GM23338 (cell line): ENCODE data around the gene LCP1. TPM values are rescaled to one million over a fixed set of nuclear protein-coding genes. Genes with fewer than 3 reads are reported as not detected.

Experiments used
- ATAC-seq: fragments of 200-7000 bp; cut with Tn5 transposase; 3 replicates; pipeline ENCODE4 v1.9.1; 2020
- DNase-seq: peaks from one replicate; pipeline ENCODE4 v3.0.0-alpha.2; 2015; ENCODE audit warnings: low spot score
- H2AFZ ChIP-seq: fragments of 200-600 bp; sonication (generic); 2 replicates; pipeline ENCODE4 v1.8.0; 2016; ENCODE audit warnings: antibody characterized with exemption, mild to moderate bottlenecking, moderate library complexity
- H3F3A ChIP-seq: fragments of 200-600 bp; sonication (generic); replicated peaks from 2 replicates; pipeline ENCODE4 v1.8.0; 2017; ENCODE audit warnings: antibody characterized with exemption, mixed run types, low read depth
- H3K27ac ChIP-seq: fragments of 200-600 bp; sonication (generic); 2 replicates; pipeline ENCODE4 v1.6.1; 2016; ENCODE audit warnings: low read depth
- H3K27me3 ChIP-seq: fragments of 200-600 bp; sonication (generic); 2 replicates; pipeline ENCODE4 v1.8.0; 2016; ENCODE audit warnings: mild to moderate bottlenecking, mixed run types, moderate library complexity; ENCODE audit not compliant: insufficient read depth
- H3K36me3 ChIP-seq: fragments of 200-600 bp; sonication (generic); 2 replicates; pipeline ENCODE4 v1.8.0; 2016; ENCODE audit warnings: mild to moderate bottlenecking; ENCODE audit not compliant: insufficient read depth
- H3K4me1 ChIP-seq: fragments of 200-600 bp; sonication (generic); 2 replicates; pipeline ENCODE4 v1.8.0; 2016; ENCODE audit warnings: mild to moderate bottlenecking, moderate library complexity; ENCODE audit not compliant: insufficient read depth
- H3K4me2 ChIP-seq: fragments of 200-600 bp; sonication (generic); 2 replicates; pipeline ENCODE4 v1.7.1; 2017; ENCODE audit warnings: mixed run types
- H3K4me3 ChIP-seq: fragments of 200-600 bp; sonication (generic); 2 replicates; pipeline ENCODE4 v1.6.1; 2016; ENCODE audit warnings: mixed run types
- H3K79me2 ChIP-seq: fragments of 200-600 bp; sonication (generic); replicated peaks from 2 replicates; pipeline ENCODE4 v1.8.0; 2017; ENCODE audit warnings: mild to moderate bottlenecking; ENCODE audit not compliant: insufficient read depth
- H3K9me2 ChIP-seq: fragments of 200-600 bp; sonication (generic); 2 replicates; pipeline ENCODE4 v1.8.0; 2017; ENCODE audit not compliant: insufficient read depth
- H4K20me1 ChIP-seq: fragments of 200-600 bp; sonication (generic); replicated peaks from 2 replicates; pipeline ENCODE4 v1.8.0; 2017; ENCODE audit warnings: mild to moderate bottlenecking; ENCODE audit not compliant: insufficient read depth
- H3K27ac Mint-ChIP-seq: 2 replicates; pipeline ENCODE4 v1.8.0; 2020; ENCODE audit warnings: inconsistent platforms, mild to moderate bottlenecking, moderate library complexity, mixed read lengths
- H3K27me3 Mint-ChIP-seq: 3 replicates; pipeline ENCODE4 v1.8.0; 2022; ENCODE audit warnings: low read depth, mild to moderate bottlenecking, moderate library complexity, mixed read lengths, inconsistent platforms; ENCODE audit not compliant: insufficient read depth, poor library complexity
- H3K36me3 Mint-ChIP-seq: 3 replicates; pipeline ENCODE4 v1.8.0; 2021; ENCODE audit warnings: low read depth, mild to moderate bottlenecking, inconsistent platforms, moderate library complexity, mixed read lengths
- H3K4me1 Mint-ChIP-seq: 3 replicates; pipeline ENCODE4 v1.8.0; 2020; ENCODE audit warnings: mild to moderate bottlenecking, inconsistent platforms, mixed read lengths
- H3K4me3 Mint-ChIP-seq: 3 replicates; pipeline ENCODE4 v1.8.0; 2021; ENCODE audit warnings: moderate library complexity, mild to moderate bottlenecking, inconsistent platforms, mixed read lengths
- H3K9me3 Mint-ChIP-seq: 3 replicates; pipeline ENCODE4 v1.8.0; 2020; ENCODE audit warnings: moderate library complexity, mild to moderate bottlenecking, inconsistent platforms, mixed read lengths
- CREB1 ChIP-seq: fragments of 250-450 bp; sonication (Bioruptor Pico); IDR thresholded peaks from 2 replicates; pipeline ENCODE4 v1.5.0; 2020; ENCODE audit warnings: low read depth, mild to moderate bottlenecking, moderate library complexity
- EZH2phosphoT487 ChIP-seq: fragments of 200-600 bp; sonication (generic); IDR thresholded peaks from one replicate; pipeline ENCODE4 v1.8.1; 2018; ENCODE audit warnings: antibody characterized with exemption; ENCODE audit not compliant: unreplicated experiment
- JUNB ChIP-seq: IDR thresholded peaks from one replicate; pipeline ENCODE4 v1.6.1; 2016; ENCODE audit warnings: antibody characterized with exemption; ENCODE audit not compliant: unreplicated experiment
- NANOG ChIP-seq: IDR thresholded peaks from 2 replicates; pipeline ENCODE4 v1.6.1; 2016; ENCODE audit warnings: antibody characterized with exemption, borderline replicate concordance
- POLR2AphosphoS5 ChIP-seq: IDR thresholded peaks from 2 replicates; pipeline ENCODE4 v1.6.1; 2016; ENCODE audit warnings: antibody characterized with exemption, low read depth
- ZNF114 ChIP-seq: fragments of 250-450 bp; sonication (Bioruptor Pico); IDR thresholded peaks from 2 replicates; pipeline ENCODE4 v1.5.0; 2020; ENCODE audit warnings: mild to moderate bottlenecking, moderate library complexity
- ZNF331 ChIP-seq: fragments of 250-450 bp; sonication (Bioruptor Pico); IDR thresholded peaks from 2 replicates; pipeline ENCODE4 v1.5.0; 2020; ENCODE audit warnings: low read depth, mild to moderate bottlenecking, moderate library complexity
- polyA plus RNA-seq: library from polyadenylated mRNA; unstranded; fragments of >200 nt; fragmentation: Nextera tagmentation; extraction: Ambion mirVana; gene quantifications from 2 replicates; pipeline ENCODE4 v1.2.1, GENCODE V29; 2016
- total RNA-seq: library from RNA; depleted of rRNA; stranded (reverse); fragments of >200 nt; shearing (Covaris generic); gene quantifications from 2 replicates; pipeline ENCODE4 v1.2.3, GENCODE V29; 2014
- TF ChIP-seq, protein P1 (sequence below): IDR thresholded peaks from 2 replicates; pipeline ENCODE4 v1.6.1; 2016; ENCODE audit warnings: antibody characterized with exemption
- TF ChIP-seq, protein P2 (sequence below): IDR thresholded peaks from one replicate; pipeline ENCODE4 v1.6.1; 2018; ENCODE audit warnings: antibody characterized with exemption; ENCODE audit not compliant: unreplicated experiment
- TF ChIP-seq, protein P3 (sequence below), 2 experiments: fragments of 200-600 bp in 1 of 2; sonication (generic) in 1 of 2; conservative IDR thresholded peaks; 2 replicates each; pipeline versions ENCODE4 v1.5.1 to v1.6.1; 2016 to 2017; ENCODE audit warnings: antibody characterized with exemption in 2 of 2, low read depth in 2 of 2, mild to moderate bottlenecking in 2 of 2, moderate library complexity in 1 of 2

LCP1 gene
- total and polyA plus RNA-seq, 2 experiments from 2014 or later = 1.9 to 3.4 TPM

DNA sequence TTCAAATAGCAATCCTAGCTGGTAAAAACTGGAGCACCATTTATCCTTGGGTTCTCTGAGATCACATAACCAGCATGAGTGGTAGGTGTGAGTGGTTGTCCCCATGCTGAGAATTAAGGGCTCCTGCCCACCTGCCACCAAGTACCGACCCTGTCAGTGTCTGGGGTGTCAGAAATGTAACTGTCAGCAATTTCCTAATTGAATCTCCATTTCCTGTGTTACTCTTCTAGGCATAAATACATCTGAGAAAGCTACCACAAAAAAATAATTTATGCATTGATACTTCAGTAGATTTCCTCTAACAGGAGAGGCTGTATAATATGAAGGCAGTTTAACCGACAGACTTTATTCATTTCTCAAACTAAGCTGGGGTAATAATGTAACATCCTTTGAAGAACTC lies 102.2 kb downstream of the LCP1 start:
- Histone ChIP-seq H3K9me2 (0 out of 2 replicates have a peak, but pooled peaks cover 3% of the 10 kb centered on the region), H4K20me1 (no peaks in the 10 kb centered on the region), H2AFZ (no peak overlapping the region), H3K27ac (no peak overlapping the region), H3K4me3 (no peak overlapping the region), H3F3A (no peaks in the 10 kb centered on the region), H3K79me2 (no peaks in the 10 kb centered on the region), H3K4me2 (no peak overlapping the region), H3K4me1 (no peaks in the 10 kb centered on the region), H3K27me3 (no peaks in the 10 kb centered on the region), H3K36me3 (no peaks in the 10 kb centered on the region)
- Mint-ChIP-seq H3K9me3 (peaks cover 2% of the 10 kb centered on the region; the same call in 1 of the 3 replicates), H3K27me3 (no peaks in the 10 kb centered on the region), H3K4me3 (no peak overlapping the region), H3K36me3 (peaks cover 1% of the 10 kb centered on the region; the same call in 1 of the 3 replicates), H3K4me1 (no peaks in the 10 kb centered on the region), H3K27ac (no peak overlapping the region)
- no peak for ATAC-seq
- no peak for DNase-seq
- no peak for TF ChIP-seq ZNF114
- TF ChIP-seq, protein P1, sequence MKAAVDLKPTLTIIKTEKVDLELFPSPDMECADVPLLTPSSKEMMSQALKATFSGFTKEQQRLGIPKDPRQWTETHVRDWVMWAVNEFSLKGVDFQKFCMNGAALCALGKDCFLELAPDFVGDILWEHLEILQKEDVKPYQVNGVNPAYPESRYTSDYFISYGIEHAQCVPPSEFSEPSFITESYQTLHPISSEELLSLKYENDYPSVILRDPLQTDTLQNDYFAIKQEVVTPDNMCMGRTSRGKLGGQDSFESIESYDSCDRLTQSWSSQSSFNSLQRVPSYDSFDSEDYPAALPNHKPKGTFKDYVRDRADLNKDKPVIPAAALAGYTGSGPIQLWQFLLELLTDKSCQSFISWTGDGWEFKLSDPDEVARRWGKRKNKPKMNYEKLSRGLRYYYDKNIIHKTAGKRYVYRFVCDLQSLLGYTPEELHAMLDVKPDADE = no peak
- TF ChIP-seq JUNB = no peak
- no peak for TF ChIP-seq NANOG

DNA sequence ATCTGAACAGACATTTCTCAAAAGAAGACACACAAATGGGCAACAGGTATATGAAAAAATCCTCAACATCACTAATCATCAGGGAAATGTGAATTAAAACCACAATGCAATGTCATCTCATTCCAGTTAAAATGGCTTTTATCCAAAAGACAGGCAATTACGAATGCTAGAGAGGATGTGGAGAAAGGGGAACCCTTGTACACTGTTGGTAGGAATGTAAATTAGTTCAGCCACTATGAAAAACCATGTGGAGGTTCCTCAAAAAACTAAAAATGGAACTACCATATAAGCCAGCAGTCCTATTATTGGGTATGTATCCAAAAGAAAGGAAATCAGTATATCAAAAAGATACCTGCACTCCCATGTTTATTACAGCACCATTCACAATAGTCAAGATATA lies 104.7 kb downstream of the LCP1 start:
- no peaks in the 10 kb centered on the region for H3K27me3 Mint-ChIP-seq
- H3K27ac Mint-ChIP-seq = no peak overlapping the region
- H3K4me3 Mint-ChIP-seq = no peak overlapping the region
- Histone ChIP-seq H3K4me2 (no peak overlapping the region), H4K20me1 (no peaks in the 10 kb centered on the region), H3K9me2 (0 out of 2 replicates have a peak, but pooled peaks cover 3% of the 10 kb centered on the region), H3K36me3 (no peaks in the 10 kb centered on the region), H3F3A (no peaks in the 10 kb centered on the region), H3K27me3 (no peaks in the 10 kb centered on the region), H2AFZ (no peak overlapping the region), H3K79me2 (no peaks in the 10 kb centered on the region), H3K27ac (no peak overlapping the region), H3K4me1 (no peaks in the 10 kb centered on the region), H3K4me3 (no peak overlapping the region)
- ATAC-seq (no peak), DNase-seq (no peak)
- H3K4me1 Mint-ChIP-seq = no peaks in the 10 kb centered on the region
- peaks cover 2% of the 10 kb centered on the region; the same call in 1 of the 3 replicates for H3K36me3 Mint-ChIP-seq
- peaks cover 6% of the 10 kb centered on the region; the same call in 2 of the 3 replicates for H3K9me3 Mint-ChIP-seq
- TF ChIP-seq NANOG (no peak), EZH2phosphoT487 (no peak), CREB1 (CRISPR knock-in tag) (no peak), ZNF114 (no peak), JUNB (no peak), ZNF331 (CRISPR knock-in tag) (no peak), POLR2AphosphoS5 (no peak)
- TF ChIP-seq, protein P2, sequence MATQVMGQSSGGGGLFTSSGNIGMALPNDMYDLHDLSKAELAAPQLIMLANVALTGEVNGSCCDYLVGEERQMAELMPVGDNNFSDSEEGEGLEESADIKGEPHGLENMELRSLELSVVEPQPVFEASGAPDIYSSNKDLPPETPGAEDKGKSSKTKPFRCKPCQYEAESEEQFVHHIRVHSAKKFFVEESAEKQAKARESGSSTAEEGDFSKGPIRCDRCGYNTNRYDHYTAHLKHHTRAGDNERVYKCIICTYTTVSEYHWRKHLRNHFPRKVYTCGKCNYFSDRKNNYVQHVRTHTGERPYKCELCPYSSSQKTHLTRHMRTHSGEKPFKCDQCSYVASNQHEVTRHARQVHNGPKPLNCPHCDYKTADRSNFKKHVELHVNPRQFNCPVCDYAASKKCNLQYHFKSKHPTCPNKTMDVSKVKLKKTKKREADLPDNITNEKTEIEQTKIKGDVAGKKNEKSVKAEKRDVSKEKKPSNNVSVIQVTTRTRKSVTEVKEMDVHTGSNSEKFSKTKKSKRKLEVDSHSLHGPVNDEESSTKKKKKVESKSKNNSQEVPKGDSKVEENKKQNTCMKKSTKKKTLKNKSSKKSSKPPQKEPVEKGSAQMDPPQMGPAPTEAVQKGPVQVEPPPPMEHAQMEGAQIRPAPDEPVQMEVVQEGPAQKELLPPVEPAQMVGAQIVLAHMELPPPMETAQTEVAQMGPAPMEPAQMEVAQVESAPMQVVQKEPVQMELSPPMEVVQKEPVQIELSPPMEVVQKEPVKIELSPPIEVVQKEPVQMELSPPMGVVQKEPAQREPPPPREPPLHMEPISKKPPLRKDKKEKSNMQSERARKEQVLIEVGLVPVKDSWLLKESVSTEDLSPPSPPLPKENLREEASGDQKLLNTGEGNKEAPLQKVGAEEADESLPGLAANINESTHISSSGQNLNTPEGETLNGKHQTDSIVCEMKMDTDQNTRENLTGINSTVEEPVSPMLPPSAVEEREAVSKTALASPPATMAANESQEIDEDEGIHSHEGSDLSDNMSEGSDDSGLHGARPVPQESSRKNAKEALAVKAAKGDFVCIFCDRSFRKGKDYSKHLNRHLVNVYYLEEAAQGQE = no peak
- TF ChIP-seq, protein P3, sequence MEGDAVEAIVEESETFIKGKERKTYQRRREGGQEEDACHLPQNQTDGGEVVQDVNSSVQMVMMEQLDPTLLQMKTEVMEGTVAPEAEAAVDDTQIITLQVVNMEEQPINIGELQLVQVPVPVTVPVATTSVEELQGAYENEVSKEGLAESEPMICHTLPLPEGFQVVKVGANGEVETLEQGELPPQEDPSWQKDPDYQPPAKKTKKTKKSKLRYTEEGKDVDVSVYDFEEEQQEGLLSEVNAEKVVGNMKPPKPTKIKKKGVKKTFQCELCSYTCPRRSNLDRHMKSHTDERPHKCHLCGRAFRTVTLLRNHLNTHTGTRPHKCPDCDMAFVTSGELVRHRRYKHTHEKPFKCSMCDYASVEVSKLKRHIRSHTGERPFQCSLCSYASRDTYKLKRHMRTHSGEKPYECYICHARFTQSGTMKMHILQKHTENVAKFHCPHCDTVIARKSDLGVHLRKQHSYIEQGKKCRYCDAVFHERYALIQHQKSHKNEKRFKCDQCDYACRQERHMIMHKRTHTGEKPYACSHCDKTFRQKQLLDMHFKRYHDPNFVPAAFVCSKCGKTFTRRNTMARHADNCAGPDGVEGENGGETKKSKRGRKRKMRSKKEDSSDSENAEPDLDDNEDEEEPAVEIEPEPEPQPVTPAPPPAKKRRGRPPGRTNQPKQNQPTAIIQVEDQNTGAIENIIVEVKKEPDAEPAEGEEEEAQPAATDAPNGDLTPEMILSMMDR (conservative IDR thresholded peaks at IDR 0.05; ENCODE audit: low read depth in 2 of 2) = no peak
